ENCODE measurements around the gene ATXN7.

The ATXN7 gene

DNA sequence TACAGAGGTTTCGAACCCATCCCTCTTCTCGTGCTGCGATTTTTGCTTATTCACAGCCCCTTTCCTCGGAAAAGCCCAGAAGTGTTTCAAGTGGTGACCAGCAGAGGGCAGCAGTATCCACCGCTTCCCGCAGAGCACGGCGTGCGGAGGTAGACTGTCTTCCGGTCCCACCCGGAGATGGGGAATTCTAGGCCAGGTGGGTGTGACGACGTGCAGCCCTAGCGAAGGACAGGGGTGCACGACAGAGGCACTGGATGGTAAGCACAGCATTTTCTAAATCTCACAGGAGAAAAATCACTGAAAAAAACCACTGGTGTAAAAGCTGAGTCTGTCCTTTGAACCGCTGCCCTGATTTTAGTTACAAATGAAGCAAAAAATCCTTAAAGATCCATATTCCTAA is 167.1 kb downstream of the ATXN7 start:
- H3K9ac ChIP-seq (ENCODE audit: low read length): no peak overlapping the region; the same call in 1 of the 2 replicates

DNA sequence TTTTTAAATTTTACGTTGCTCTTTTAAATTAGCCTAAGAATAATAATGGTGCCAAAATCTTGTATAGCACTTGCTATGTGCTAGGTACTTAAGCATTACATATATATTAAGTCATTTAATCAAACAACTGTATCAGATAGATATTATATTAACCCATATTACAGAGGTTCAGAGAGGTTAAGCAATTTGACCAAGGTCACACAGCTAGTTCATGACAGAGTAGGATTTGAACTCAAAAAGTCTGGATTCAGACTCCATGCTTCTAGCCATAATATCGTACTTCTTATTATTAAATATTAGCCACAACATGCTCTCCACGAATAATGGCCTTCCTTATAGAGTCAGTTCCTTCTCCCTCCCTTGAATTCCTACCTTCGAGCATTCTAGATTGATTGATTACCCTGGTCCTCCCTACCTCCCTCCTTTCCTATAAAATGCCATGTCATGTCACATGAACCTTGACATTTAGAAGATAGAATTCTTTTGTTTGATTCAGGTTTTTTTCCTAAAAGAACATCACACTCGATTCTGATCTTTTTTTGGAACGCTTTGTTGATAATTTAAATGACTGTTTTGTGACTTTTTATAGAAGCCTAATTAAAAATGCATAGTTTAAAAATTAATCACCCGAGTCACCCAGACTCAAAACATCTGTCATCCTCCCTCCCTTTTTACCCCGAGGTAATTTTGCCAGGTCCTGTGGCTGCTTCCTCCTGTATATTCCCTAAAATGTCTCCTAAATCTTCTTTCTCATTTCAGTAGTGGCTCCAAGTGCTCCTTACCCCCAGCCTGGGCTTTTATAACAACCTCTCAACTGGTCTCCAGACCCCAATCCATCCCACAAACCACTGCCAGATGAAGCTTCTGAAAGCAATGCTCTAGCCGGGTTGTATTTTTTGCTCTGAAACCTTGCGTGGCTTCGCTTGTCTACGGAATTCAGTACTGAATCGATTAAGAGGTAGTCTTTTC is 168.2 kb downstream of the ATXN7 start:
- DNase-seq: no peak
- Histone ChIP-seq H3K27ac (ENCODE audit: low read length) (no peak overlapping the region), H3K4me1 (ENCODE audit: low read length) (0 out of 2 replicates have a peak, but pooled peaks cover 3% of the 10 kb centered on the region), H3K36me3 (replicated peaks; ENCODE audit: insufficient read depth, low read length) (no peaks in the 10 kb centered on the region), H2AFZ (ENCODE audit: low read length) (no peak overlapping the region), H3F3A (ENCODE audit: insufficient read depth, low read length) (no peaks in the 10 kb centered on the region), H3K4me3 (ENCODE audit: low read length) (no peak overlapping the region), H4K20me1 (ENCODE audit: insufficient read depth, low read length) (no peaks in the 10 kb centered on the region), H3K9me3 (replicated peaks; ENCODE audit: insufficient read depth, low read length) (no peaks in the 10 kb centered on the region), H3K27me3 (replicated peaks; ENCODE audit: insufficient read depth, low read length) (no peaks in the 10 kb centered on the region), H3K9me2 (replicated peaks; ENCODE audit: insufficient read depth, low read length) (no peaks in the 10 kb centered on the region), H3K4me2 (ENCODE audit: low read depth, low read length) (no peak overlapping the region), H3K9ac (ENCODE audit: low read length) (no peak overlapping the region), H3K79me2 (ENCODE audit: low read length) (no peaks in the 10 kb centered on the region)
- TF ChIP-seq EZH2 (optimal IDR thresholded peaks at IDR 0.05; ENCODE audit: low read depth, low read length): no peak
- TF ChIP-seq EZH2phosphoT487 (IDR thresholded peaks at IDR 0.05; ENCODE audit: low read length): no peak
- TF ChIP-seq, protein P1, sequence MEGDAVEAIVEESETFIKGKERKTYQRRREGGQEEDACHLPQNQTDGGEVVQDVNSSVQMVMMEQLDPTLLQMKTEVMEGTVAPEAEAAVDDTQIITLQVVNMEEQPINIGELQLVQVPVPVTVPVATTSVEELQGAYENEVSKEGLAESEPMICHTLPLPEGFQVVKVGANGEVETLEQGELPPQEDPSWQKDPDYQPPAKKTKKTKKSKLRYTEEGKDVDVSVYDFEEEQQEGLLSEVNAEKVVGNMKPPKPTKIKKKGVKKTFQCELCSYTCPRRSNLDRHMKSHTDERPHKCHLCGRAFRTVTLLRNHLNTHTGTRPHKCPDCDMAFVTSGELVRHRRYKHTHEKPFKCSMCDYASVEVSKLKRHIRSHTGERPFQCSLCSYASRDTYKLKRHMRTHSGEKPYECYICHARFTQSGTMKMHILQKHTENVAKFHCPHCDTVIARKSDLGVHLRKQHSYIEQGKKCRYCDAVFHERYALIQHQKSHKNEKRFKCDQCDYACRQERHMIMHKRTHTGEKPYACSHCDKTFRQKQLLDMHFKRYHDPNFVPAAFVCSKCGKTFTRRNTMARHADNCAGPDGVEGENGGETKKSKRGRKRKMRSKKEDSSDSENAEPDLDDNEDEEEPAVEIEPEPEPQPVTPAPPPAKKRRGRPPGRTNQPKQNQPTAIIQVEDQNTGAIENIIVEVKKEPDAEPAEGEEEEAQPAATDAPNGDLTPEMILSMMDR (IDR thresholded peaks at IDR 0.05; ENCODE audit: low read length): no peak

More for the DNA sequence above, 167.1 kb downstream of the ATXN7 start:
- no peaks in the 10 kb centered on the region for H4K20me1 ChIP-seq (ENCODE audit: insufficient read depth, low read length)
- H3K36me3 ChIP-seq (replicated peaks; ENCODE audit: insufficient read depth, low read length): no peaks in the 10 kb centered on the region
- H3K4me1 ChIP-seq (ENCODE audit: low read length): 0 out of 2 replicates have a peak, but pooled peaks cover 6% of the 10 kb centered on the region
- peak overlapping the region; percentile 88 for H2AFZ ChIP-seq (ENCODE audit: low read length)
- H3K79me2 ChIP-seq (ENCODE audit: low read length): no peaks in the 10 kb centered on the region
- no peaks in the 10 kb centered on the region for H3K27me3 ChIP-seq (replicated peaks; ENCODE audit: insufficient read depth, low read length)
- H3K9me3 ChIP-seq (replicated peaks; ENCODE audit: insufficient read depth, low read length): no peaks in the 10 kb centered on the region
- peak overlapping the region; percentile 56 for H3K4me3 ChIP-seq (ENCODE audit: low read length)
- H3K27ac ChIP-seq (ENCODE audit: low read length): no peak overlapping the region
- H3K9me2 ChIP-seq (replicated peaks; ENCODE audit: insufficient read depth, low read length): no peaks in the 10 kb centered on the region
- peak; percentile 80 for DNase-seq
- peak overlapping the region; percentile 93 for H3K4me2 ChIP-seq (ENCODE audit: low read depth, low read length)
- TF ChIP-seq EZH2 (optimal IDR thresholded peaks at IDR 0.05; ENCODE audit: low read depth, low read length) (no peak), EZH2phosphoT487 (IDR thresholded peaks at IDR 0.05; ENCODE audit: low read length) (no peak)
- TF ChIP-seq, protein P1 (IDR thresholded peaks at IDR 0.05; ENCODE audit: low read length): peak; percentile 82
- no peaks in the 10 kb centered on the region for H3F3A ChIP-seq (ENCODE audit: insufficient read depth, low read length)

DNA sequence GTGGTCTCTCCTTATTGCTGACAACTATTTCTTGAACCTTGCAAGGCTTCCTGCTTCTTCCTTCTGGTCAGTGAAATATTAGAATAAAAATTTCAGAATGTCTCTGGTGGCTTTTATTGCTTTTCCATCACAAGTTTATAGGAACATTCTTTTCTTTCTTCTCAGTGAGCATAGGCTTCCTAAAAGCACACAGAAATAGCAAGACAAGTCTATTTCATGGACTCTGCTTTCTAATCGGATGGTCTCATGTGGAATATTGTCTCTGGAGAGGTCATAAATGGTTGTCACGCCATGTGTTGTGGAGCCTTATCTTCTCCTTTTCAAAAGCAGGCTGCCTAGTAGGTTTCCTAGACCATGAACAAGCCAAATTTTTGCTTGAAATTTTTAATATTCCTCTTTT is 169.4 kb downstream of the ATXN7 start:
- no peaks in the 10 kb centered on the region for H3K4me1 ChIP-seq (ENCODE audit: low read length)
- H3K27ac ChIP-seq (ENCODE audit: low read length): no peak overlapping the region
- H4K20me1 ChIP-seq (ENCODE audit: insufficient read depth, low read length): no peaks in the 10 kb centered on the region
- no peaks in the 10 kb centered on the region for H3K36me3 ChIP-seq (replicated peaks; ENCODE audit: insufficient read depth, low read length)
- H3K79me2 ChIP-seq (ENCODE audit: low read length): no peaks in the 10 kb centered on the region
- H3K9me2 ChIP-seq (replicated peaks; ENCODE audit: insufficient read depth, low read length): no peaks in the 10 kb centered on the region
- H3K27me3 ChIP-seq (replicated peaks; ENCODE audit: insufficient read depth, low read length): no peaks in the 10 kb centered on the region
- no peak for DNase-seq
- H3K4me3 ChIP-seq (ENCODE audit: low read length): no peak overlapping the region
- no peak overlapping the region for H3K4me2 ChIP-seq (ENCODE audit: low read depth, low read length)
- no peaks in the 10 kb centered on the region for H3K9me3 ChIP-seq (replicated peaks; ENCODE audit: insufficient read depth, low read length)
- TF ChIP-seq EZH2 (optimal IDR thresholded peaks at IDR 0.05; ENCODE audit: low read depth, low read length) (no peak), EZH2phosphoT487 (IDR thresholded peaks at IDR 0.05; ENCODE audit: low read length) (no peak)
- TF ChIP-seq, protein P1 (IDR thresholded peaks at IDR 0.05; ENCODE audit: low read length): no peak
- H3F3A ChIP-seq (ENCODE audit: insufficient read depth, low read length): no peaks in the 10 kb centered on the region
- H2AFZ ChIP-seq (ENCODE audit: low read length): no peak overlapping the region
- H3K9ac ChIP-seq (ENCODE audit: low read length): no peak overlapping the region

Measured in MM.1S (cell line).